Astrocyte (in vitro differentiated cells and primary cell): ENCODE measurements around the gene COL23A1.

Experiments
- CTCF ChIP-seq: IDR thresholded peaks from 2 replicates; pipeline ENCODE4 v1.5.1; 2011; ENCODE audit warnings: low read depth, mild to moderate bottlenecking, inconsistent platforms, low read length, moderate library complexity; ENCODE audit not compliant: insufficient read depth
- EZH2 ChIP-seq: IDR thresholded peaks from 2 replicates; pipeline ENCODE4 v1.6.1; 2012; ENCODE audit warnings: mild to moderate bottlenecking, low read length, inconsistent platforms; ENCODE audit not compliant: insufficient read depth

DNA sequence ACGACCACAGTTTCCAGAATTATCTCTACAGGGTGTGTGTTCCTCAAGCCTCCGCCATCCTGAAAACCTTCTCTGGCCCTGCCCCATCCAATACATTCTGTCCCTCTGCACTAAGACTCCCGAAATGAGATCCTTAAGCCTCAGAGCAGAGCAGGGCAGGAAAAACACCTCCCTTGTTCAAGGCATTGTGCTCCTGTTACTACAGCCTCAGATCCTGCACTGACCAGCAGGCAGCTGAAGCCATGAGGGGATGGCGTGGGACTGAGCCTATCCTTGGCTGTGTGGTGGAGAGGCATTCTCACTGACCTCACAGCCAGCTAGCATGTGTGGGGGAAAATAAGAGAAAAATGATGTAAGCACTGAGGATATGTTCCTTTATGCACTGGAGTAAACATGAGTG, 250.9 kb downstream of the COL23A1 start:
- TF ChIP-seq CTCF (no peak), EZH2 (no peak)
